HG03469 (cell line): ENCODE data around the gene ENOPH1.

ENCODE experiments used
- ATAC-seq: cut with Tn5 transposase; IDR thresholded peaks from one replicate; pipeline ENCODE4 v1.9.1; 2021; ENCODE audit warnings: mild to moderate bottlenecking, moderate library complexity, moderate number of reproducible peaks; ENCODE audit not compliant: unreplicated experiment

The ENOPH1 gene

DNA sequence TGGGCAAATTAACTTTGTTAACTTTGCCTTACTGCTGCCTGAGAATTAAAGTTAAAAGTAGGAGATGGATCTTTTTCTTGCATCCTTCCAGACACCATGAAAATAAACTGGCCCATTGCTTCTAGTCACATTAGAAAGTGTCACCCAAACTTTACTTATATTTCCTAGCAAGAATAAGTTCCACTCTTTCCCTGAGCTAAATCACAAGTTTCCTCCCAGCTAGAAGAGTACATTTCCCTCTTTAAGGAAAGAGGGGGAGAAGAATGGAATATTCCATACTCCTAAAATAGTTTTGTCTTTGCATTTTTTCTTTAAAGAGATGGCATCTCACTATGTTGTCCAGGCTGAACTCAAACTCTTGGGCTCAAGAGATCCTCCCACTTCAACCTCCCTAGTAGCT is 77.6 kb downstream of the ENOPH1 start:
- no peak for ATAC-seq

DNA sequence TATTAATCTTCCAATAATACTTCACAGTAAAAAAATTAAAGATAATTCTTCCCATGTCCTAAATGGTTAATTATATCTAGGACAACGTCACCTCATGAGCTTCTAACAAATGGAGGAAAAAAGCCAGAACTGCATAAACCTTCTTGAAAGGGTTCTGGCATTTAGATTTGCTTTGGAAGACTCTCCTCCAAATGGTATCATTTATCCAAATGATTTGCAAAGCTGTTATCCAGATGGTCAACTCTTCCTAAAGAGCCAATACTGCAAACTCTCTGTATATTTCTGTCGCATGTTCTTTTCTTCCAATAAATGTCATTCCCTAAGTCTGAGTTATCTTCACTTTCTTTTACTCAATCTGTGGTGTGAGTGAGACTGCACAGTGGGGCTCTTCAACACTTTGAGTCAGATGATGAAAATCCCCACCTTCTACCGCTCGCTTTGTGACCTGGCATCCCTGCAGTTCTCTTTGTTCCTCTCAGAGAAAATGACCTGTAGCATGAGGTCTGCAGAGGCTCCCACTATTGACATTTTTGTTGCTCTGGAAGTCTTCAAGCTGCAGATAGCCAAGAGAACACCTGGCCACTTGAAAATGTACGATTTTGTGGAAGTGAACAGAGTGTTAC is 78.5 kb downstream of the ENOPH1 start:
- ATAC-seq = no peak

DNA sequence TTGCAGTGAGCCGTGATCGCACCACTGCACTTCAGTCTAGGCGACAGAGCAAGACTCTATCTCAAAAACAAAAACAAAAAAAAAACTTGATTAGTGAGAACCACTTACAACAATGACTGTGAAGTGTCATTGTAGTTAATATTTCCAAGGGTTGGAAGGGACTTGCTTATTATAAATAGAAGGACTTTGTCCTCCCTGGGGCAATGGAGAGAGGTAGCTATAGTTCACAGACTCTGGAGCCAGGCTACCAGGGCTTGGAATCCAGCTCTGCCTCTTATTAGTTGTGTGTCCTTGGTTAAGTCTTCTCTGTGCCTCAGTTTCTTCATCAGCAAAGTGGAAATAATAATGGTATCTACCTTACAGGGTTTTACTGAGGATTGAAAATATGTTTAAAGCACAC is 79.8 kb downstream of the ENOPH1 start:
- no peak for ATAC-seq
